ENCODE measurements around the gene KIF3A. TPM values are rescaled to one million over a fixed set of nuclear protein-coding genes. Genes with fewer than 3 reads are reported as not detected.

Gene KIF3A
- total RNA-seq, 1 experiment from 2014 or later = 12.7 TPM

- no peak overlapping the region for H3K27ac ChIP-seq (ENCODE audit: low read depth, low read length)
- DNase-seq (ENCODE audit: low read depth, low spot score) = no peak
- no peak for ATAC-seq
- POLR2A ChIA-PET = no interaction called here
- H4K20me1 ChIP-seq (ENCODE audit: insufficient read depth) = no peaks in the 10 kb centered on the region
- 0 out of 4 replicates have a peak, but pooled peaks cover 0 to 4% of the 10 kb centered on the region in 2 experiments for H3K9me3 ChIP-seq (ENCODE audit: control insufficient read depth in 1 of 2, insufficient read depth in 1 of 2, low read depth in 1 of 2, low read length in 2 of 2)
- CTCF ChIA-PET = no interaction called here
- no peak overlapping the region for H3K4me3 ChIP-seq (replicated peaks in 1 of 2; ENCODE audit: low read depth in 1 of 2, low read length in 2 of 2)
- peaks cover 8% of the 10 kb centered on the region in 2 experiments; a peak in 3 of 4 replicates for H3K36me3 ChIP-seq (ENCODE audit: control insufficient read depth in 1 of 2, insufficient read depth in 2 of 2, low read length in 2 of 2)
- H3K4me2 ChIP-seq (ENCODE audit: low read length) = no peak overlapping the region
- H2AFZ ChIP-seq (ENCODE audit: low read depth, low read length, poor library complexity, severe bottlenecking) = no peak overlapping the region
- no peaks in the 10 kb centered on the region for H3K27me3 ChIP-seq (ENCODE audit: insufficient read depth, low read length)
- BruUV-seq (replicated peaks) = no TSS peak
- no peak overlapping the region for H3K9ac ChIP-seq (ENCODE audit: low read length)
- H3K9me2 ChIP-seq (ENCODE audit: insufficient read depth) = no peaks in the 10 kb centered on the region
- H3K4me1 ChIP-seq (ENCODE audit: control insufficient read depth in 1 of 2, insufficient read depth in 2 of 2, low read length in 2 of 2) = no peaks in the 10 kb centered on the region
- H3K79me2 ChIP-seq (ENCODE audit: insufficient read depth, low read length) = no peaks in the 10 kb centered on the region
- intact Hi-C loops (cut with micrococcal nuclease) = no loop called here
- TF ChIP-seq JUND (IDR thresholded peaks at IDR 0.05) (no peak), POLR2AphosphoS5 (IDR thresholded peaks at IDR 0.05; ENCODE audit: low read depth, low read length) (no peak), EGR1 (IDR thresholded peaks at IDR 0.05; ENCODE audit: low read depth) (no peak), YY1 (IDR thresholded peaks at IDR 0.05; ENCODE audit: extremely low read depth, insufficient replicate concordance, low read depth, low read length) (no peak), RAD21 (IDR thresholded peaks at IDR 0.05; ENCODE audit: low read depth) (no peak), ZFX (IDR thresholded peaks at IDR 0.05) (no peak), ELF1 (IDR thresholded peaks at IDR 0.05; ENCODE audit: borderline replicate concordance, low read depth) (no peak), EZH2phosphoT487 (IDR thresholded peaks at IDR 0.05; ENCODE audit: borderline replicate concordance) (no peak), CTCF (IDR thresholded peaks at IDR 0.05 in 2 of 3, conservative IDR thresholded peaks at IDR 0.05 in 1 of 3; ENCODE audit: borderline replicate concordance in 1 of 3, insufficient read depth in 1 of 3, low read depth in 2 of 3, low read length in 2 of 3) (no peak)
- RAD21 ChIA-PET (ENCODE audit: low non-redundant PET in 1 of 2, low total read pairs in 2 of 2, uncharacterized antibody in 2 of 2, unreplicated experiment in 2 of 2) = no interaction called here
Measured at GRCh38 chr5:132647473-132647872, 89.9 kb downstream of the KIF3A start.
